Measurements from ENCODE around the gene HMG20B. TPM values are rescaled to one million over a fixed set of nuclear protein-coding genes. Genes with fewer than 3 reads are reported as not detected.
"Not testable (repeated sequence)": the region's sequence is repeated elsewhere in the genome, so short reads cannot be mapped to it uniquely, and the experiment has no call there.

The HMG20B gene
- total and polyA plus RNA-seq, 2 experiments from 2014 or later: 62.6 to 82.3 TPM

DNA sequence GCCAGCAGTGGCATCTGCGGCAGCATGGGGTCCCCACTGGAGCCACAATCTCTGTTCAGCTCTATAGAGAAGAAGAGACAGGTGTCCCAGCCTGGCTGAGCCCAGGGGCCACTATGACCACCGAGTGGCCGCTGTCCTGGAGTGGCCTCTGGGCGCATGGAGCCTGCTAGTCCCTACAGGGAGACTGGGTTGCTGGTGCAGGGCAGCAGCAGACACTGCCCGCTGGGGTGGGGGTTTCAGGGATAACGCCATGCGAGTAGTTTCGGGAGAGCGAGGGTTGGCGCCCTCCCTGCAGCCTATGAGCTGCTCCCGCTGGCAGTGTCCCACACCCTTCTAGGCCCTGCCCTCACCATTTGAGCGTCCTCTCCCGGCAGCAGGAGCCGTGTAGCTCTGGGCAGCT is 44.7 kb upstream of the HMG20B start:
- H3K4me2 ChIP-seq: no peak overlapping the region
- no peaks in the 10 kb centered on the region for H3K79me2 ChIP-seq
- no peak for DNase-seq (ENCODE audit: low spot score)
- no peaks in the 10 kb centered on the region for H3K4me1 ChIP-seq (ENCODE audit: insufficient read depth)
- TF ChIP-seq, protein P1, sequence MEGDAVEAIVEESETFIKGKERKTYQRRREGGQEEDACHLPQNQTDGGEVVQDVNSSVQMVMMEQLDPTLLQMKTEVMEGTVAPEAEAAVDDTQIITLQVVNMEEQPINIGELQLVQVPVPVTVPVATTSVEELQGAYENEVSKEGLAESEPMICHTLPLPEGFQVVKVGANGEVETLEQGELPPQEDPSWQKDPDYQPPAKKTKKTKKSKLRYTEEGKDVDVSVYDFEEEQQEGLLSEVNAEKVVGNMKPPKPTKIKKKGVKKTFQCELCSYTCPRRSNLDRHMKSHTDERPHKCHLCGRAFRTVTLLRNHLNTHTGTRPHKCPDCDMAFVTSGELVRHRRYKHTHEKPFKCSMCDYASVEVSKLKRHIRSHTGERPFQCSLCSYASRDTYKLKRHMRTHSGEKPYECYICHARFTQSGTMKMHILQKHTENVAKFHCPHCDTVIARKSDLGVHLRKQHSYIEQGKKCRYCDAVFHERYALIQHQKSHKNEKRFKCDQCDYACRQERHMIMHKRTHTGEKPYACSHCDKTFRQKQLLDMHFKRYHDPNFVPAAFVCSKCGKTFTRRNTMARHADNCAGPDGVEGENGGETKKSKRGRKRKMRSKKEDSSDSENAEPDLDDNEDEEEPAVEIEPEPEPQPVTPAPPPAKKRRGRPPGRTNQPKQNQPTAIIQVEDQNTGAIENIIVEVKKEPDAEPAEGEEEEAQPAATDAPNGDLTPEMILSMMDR (IDR thresholded peaks at IDR 0.05; ENCODE audit: poor library complexity): no peak
- TF ChIP-seq EZH2phosphoT487 (IDR thresholded peaks at IDR 0.05; ENCODE audit: low read depth, severe bottlenecking, unreplicated experiment) (no peak), EZH2 (IDR thresholded peaks at IDR 0.05; ENCODE audit: borderline replicate concordance) (no peak)
- H3K27ac ChIP-seq: no peak overlapping the region
- no peak overlapping the region for H2AFZ ChIP-seq
- H3K27me3 ChIP-seq: no peaks in the 10 kb centered on the region
- H4K20me1 ChIP-seq (ENCODE audit: insufficient read depth, poor library complexity, severe bottlenecking): peaks cover 3% of the 10 kb centered on the region
- H3K4me3 ChIP-seq: no peak overlapping the region
- H3K36me3 ChIP-seq (replicated peaks; ENCODE audit: insufficient read depth, low read depth): no peaks in the 10 kb centered on the region
- 100% methylated on average over 8 of the region's 14 CpGs for WGBS (ENCODE audit: low lambda C conversion rate, missing lambda C conversion rate)
- H3K9me2 ChIP-seq (replicated peaks; ENCODE audit: insufficient read depth): no peaks in the 10 kb centered on the region
- no peaks in the 10 kb centered on the region for H3K9me3 ChIP-seq (ENCODE audit: low read depth)

DNA sequence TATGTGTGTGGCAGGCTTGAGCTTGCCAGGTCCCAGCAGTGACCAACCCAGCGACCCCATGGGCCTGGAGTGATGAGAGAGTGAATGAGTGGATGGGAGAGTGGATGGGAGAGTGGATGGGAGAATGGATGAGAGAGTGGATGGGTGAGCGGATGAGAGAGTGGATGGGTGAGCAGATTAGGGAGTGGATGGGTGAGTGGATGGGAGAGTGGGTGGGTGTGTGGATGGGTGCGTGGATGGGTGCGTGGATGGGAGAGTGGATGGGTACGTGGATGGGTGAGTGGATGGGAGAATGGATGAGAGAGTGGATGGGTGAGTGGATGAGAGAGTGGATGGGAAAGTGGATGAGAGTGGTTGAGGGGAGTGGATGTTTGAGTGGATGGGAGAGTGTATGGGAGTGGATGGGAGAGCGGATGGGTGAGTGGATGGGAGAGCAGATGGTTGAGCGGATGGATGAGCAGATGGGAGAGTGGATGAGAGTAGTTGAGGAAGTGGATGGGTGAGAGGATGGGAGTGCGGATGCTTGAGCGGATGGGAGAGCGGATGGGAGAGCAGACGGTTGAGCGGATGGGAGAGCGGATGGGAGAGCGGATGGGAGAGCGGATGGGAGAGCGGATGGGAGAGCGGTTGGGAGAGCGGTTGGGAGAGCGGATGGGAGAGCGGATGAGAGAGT is 44.1 kb upstream of the HMG20B start:
- no peak overlapping the region for H3K4me2 ChIP-seq
- H3K4me3 ChIP-seq: no peak overlapping the region
- TF ChIP-seq EZH2phosphoT487 (IDR thresholded peaks at IDR 0.05; ENCODE audit: low read depth, severe bottlenecking, unreplicated experiment): no peak
- no peak for TF ChIP-seq EZH2 (IDR thresholded peaks at IDR 0.05; ENCODE audit: borderline replicate concordance)
- TF ChIP-seq, protein P1 (IDR thresholded peaks at IDR 0.05; ENCODE audit: poor library complexity): no peak
- H3K4me1 ChIP-seq (ENCODE audit: insufficient read depth): no peaks in the 10 kb centered on the region
- H3K9me2 ChIP-seq (replicated peaks; ENCODE audit: insufficient read depth): no peaks in the 10 kb centered on the region
- no peaks in the 10 kb centered on the region for H3K36me3 ChIP-seq (replicated peaks; ENCODE audit: insufficient read depth, low read depth)
- H2AFZ ChIP-seq: no peak overlapping the region
- H3K27me3 ChIP-seq: no peaks in the 10 kb centered on the region
- H3K79me2 ChIP-seq: no peaks in the 10 kb centered on the region
- no peak for DNase-seq (ENCODE audit: low spot score)
- H3K9me3 ChIP-seq (ENCODE audit: low read depth): no peaks in the 10 kb centered on the region
- no peaks in the 10 kb centered on the region for H4K20me1 ChIP-seq (ENCODE audit: insufficient read depth, poor library complexity, severe bottlenecking)
- no peak overlapping the region for H3K27ac ChIP-seq
- over 99% methylated on average over 15 of the region's 20 CpGs for WGBS (ENCODE audit: low lambda C conversion rate, missing lambda C conversion rate)

DNA sequence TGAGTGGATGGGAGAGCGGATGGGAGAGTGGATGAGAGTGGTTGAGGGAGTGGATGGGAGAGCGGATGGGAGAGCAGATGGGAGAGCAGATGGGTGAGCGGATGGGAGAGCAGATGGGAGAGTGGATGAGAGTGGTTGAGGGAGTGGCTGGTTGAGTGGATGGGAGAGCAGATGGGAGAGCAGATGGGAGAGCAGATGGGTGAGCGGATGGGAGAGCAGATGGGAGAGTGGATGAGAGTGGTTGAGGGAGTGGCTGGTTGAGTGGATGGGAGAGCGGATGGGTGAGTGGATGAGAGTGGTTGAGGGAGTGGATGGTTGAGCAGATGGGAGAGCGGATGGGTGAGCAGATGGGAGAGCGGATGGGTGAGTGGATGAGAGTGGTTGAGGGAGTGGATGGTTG is 43.4 kb upstream of the HMG20B start:
- H3K79me2 ChIP-seq; H4K20me1 ChIP-seq (ENCODE audit: insufficient read depth, poor library complexity, severe bottlenecking); H3K4me1 ChIP-seq (ENCODE audit: insufficient read depth); DNase-seq (ENCODE audit: low spot score); H3K36me3 ChIP-seq (replicated peaks; ENCODE audit: insufficient read depth, low read depth); H3K27me3 ChIP-seq; H3K9me3 ChIP-seq (ENCODE audit: low read depth); H3K4me3 ChIP-seq; H2AFZ ChIP-seq; H3K27ac ChIP-seq; H3K9me2 ChIP-seq (replicated peaks; ENCODE audit: insufficient read depth); H3K4me2 ChIP-seq: not testable (repeated sequence)
- 100% methylated on average over 1 of the region's 7 CpGs for WGBS (ENCODE audit: low lambda C conversion rate, missing lambda C conversion rate)

DNA sequence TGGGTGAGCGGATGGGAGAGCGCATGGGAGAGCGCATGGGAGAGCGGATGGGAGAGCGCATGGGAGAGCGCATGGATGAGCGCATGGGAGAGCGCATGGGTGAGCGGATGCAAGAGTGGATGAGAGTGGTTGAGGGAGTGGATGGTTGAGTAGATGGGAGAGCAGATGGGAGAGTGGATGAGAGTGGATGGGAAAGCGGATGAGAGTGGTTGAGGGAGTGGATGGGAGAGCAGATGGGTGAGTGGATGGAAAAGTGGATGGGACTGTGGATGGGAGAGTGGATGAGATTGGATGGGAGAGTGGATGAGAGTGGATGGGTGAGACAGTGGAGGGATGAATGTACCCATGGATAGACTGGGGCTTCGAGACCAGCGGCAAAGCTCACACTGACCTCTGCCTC is 42.4 kb upstream of the HMG20B start:
- Histone ChIP-seq H3K9me2 (replicated peaks; ENCODE audit: insufficient read depth) (no peaks in the 10 kb centered on the region), H3K79me2 (no peaks in the 10 kb centered on the region), H3K4me1 (ENCODE audit: insufficient read depth) (no peaks in the 10 kb centered on the region), H3K27ac (no peak overlapping the region), H3K27me3 (no peaks in the 10 kb centered on the region), H4K20me1 (ENCODE audit: insufficient read depth, poor library complexity, severe bottlenecking) (no peaks in the 10 kb centered on the region), H3K9me3 (ENCODE audit: low read depth) (no peaks in the 10 kb centered on the region), H3K4me2 (no peak overlapping the region), H3K36me3 (replicated peaks; ENCODE audit: insufficient read depth, low read depth) (no peaks in the 10 kb centered on the region), H2AFZ (no peak overlapping the region), H3K4me3 (no peak overlapping the region)
- DNase-seq (ENCODE audit: low spot score): no peak
- TF ChIP-seq EZH2 (IDR thresholded peaks at IDR 0.05; ENCODE audit: borderline replicate concordance): no peak
- TF ChIP-seq, protein P1 (IDR thresholded peaks at IDR 0.05; ENCODE audit: poor library complexity): no peak
- TF ChIP-seq EZH2phosphoT487 (IDR thresholded peaks at IDR 0.05; ENCODE audit: low read depth, severe bottlenecking, unreplicated experiment): no peak
- 90% methylated on average over 5 of the region's 12 CpGs for WGBS (ENCODE audit: low lambda C conversion rate, missing lambda C conversion rate)
